NCI-H524 (cell line): ENCODE data around the gene PGM3.

ENCODE experiments used
- DNase-seq, 2 experiments: peaks; one replicate each; lab custom pipeline; 2025; lab: John Stamatoyannopoulos, UW

PGM3 gene

DNA sequence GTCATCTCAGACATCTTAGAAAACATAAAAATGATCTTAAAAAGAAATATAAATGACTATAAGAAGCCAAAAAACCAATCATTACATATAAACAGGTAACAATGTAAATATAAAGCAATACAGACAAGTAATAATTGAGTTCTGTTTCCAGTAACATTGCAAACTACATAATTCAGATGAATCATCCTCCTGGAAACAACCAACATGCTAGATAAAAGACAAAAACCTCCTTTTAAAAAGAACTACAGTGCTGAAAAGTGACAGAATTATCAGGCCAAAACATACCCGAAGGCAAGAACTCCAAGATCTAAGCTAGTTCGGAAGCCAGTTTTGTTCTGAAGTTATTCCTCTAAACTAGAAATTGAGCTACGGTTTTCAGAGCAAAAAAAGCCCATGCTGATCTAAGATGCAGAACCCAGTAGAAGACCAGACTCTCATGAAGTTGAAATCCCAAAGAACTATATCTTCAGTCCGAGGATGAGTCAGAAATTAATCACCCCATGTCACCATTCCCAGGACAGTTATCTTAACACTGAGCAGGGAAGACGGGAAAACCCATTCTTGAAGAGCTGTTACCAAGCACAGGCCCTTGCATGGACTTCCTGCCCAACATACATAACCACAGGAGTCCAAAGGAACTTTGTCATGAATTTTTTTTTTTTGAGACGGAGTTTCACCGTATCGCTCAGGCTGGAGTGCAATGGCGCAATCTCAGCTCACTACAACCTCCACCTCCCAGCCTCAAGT, 9.8 kb downstream of the PGM3 start:
- no peak for DNase-seq

DNA sequence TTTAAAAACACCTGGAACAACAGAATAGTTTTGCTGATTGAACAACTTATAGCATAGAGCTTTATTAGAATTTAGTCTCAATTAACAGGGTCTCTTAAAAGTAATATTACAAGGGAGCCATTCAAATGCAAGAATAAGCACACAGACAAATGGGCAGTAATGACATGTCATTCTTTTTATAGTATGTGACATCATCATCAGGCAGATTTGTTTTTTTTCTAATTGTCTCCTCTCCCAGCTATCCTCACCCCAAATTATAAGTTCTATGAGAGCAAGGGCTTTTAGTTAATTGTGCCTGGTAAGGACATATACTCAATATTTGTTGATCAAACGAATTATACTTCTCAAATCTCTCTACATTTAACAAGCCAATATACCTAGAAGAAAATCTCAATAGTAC, 11.0 kb downstream of the PGM3 start:
- no peak for DNase-seq

- DNase-seq: no peak
Observed at GRCh38 chr6:83180426-83180950, 12.6 kb downstream of the PGM3 start.

- no peak for DNase-seq
Observed at GRCh38 chr6:83176246-83176645, 16.8 kb downstream of the PGM3 start.

DNA sequence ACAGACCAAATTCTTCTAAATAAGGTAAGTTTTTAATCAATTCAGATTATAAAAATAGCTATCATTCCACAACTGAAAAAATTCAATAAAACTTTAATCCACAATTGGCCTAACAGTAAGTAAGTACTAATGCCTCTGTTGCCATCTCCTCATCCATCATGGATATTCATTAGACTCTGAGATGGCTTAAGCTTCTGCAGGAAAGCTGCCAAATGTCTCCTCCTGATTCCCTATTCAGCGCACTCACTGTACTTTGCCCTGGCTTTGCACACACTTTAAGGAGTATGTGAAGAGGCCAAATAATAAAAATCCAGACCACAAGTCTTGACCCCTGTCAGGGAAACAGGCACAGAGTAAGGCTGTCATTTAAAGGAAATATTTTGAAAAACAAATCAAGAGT, 23.6 kb downstream of the PGM3 start:
- peak in 1 of 2 experiments; percentile 4 for DNase-seq

GRCh38 chr6:83169106-83169505, 24.0 kb downstream of the PGM3 start:
- no peak for DNase-seq

GRCh38 chr6:83168556-83168955, 24.5 kb downstream of the PGM3 start:
- no peak for DNase-seq

GRCh38 chr6:83167726-83168278, 25.3 kb downstream of the PGM3 start:
- no peak for DNase-seq

- DNase-seq: peak in 1 of 2 experiments; percentile 56
Observed at GRCh38 chr6:83160167-83160566, 32.9 kb downstream of the PGM3 start.

DNA sequence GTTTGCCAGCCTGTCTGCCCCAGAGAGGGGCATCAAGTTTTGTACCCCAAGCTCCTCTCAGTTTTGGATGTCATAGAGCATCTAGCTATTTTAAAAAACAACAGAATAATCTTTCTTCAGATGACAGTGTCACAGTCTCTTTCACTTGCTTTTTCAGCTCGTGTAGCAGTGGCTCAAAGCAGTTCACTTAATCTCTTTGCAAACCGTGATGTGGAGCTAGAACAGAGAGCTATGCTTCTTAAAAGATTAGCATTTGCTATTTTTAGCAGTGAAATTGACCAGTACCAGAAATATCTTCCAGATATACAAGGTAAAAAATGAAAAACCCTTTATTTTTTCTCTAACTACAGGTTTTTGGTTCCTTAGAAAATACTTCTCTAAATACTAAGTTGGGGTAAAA, 37.3 kb downstream of the PGM3 start:
- peak in 1 of 2 experiments; percentile 42 for DNase-seq

- peak; percentile 14 to 58 for DNase-seq
Observed at GRCh38 chr6:83153883-83154521, 39.1 kb downstream of the PGM3 start.

- DNase-seq: no peak
Observed at GRCh38 chr6:83152913-83153312, 40.2 kb downstream of the PGM3 start.

- DNase-seq: no peak
Observed at GRCh38 chr6:83151114-83151513, 42.0 kb downstream of the PGM3 start.

GRCh38 chr6:83138758-83139157, 54.3 kb downstream of the PGM3 start:
- DNase-seq: no peak

DNA sequence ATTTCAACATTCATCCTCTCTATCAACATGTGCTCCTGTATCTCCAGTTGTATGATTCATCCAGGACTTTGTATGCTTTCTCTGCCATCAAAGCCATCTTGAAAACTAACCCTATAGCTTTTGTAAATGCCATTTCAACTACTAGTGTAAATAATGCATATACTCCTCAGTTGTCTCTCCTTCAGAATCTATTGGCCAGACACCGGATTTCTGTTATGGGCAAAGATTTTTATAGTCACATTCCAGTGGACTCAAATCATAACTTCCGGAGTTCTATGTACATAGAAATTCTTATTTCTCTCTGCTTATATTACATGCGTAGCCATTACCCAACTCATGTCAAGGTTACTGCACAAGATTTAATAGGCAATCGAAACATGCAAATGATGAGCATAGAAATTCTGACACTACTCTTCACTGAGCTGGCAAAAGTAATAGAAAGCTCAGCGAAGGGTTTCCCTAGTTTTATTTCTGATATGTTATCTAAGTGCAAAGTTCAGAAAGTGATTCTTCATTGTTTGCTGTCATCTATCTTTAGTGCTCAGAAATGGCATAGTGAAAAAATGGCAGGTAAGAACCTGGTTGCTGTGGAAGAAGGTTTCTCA, 54.8 kb downstream of the PGM3 start:
- no peak for DNase-seq

DNA sequence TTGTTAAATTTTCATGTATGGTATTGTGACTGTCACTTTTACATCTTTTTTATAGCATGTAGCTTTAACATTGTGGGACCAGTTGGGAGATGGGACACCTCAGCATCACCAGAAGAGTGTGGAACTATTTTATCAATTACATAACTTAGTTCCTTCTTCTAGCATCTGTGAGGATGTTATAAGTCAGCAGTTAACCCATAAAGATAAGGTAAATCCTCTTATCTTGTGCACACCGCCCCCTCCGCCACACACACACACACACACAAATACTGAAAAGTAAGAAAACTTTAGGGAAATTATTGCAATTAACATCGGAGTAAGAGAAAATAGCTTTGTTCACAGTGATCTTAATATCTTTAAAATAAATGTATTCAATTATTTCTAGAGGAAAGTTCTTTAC, 60.9 kb downstream of the PGM3 start:
- no peak for DNase-seq

DNA sequence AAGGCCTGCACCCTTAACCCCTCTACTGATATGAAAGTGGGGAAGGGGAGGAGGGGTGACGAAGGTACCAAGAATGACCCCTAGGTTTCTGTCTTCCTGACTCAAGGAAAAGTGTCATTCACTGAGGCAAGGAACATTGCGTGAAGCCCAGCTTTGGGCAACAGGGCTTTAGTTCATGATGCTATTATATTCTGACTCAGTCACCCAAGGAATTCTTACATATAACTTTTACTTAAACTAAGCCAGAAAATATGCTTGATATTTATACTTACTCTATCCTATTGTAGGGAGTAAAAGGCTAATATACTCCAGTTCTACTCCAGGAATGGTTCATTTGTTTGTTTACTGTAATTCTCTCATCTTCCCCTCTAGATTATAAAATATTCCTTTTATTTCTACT, 65.1 kb downstream of the PGM3 start:
- DNase-seq: no peak

DNA sequence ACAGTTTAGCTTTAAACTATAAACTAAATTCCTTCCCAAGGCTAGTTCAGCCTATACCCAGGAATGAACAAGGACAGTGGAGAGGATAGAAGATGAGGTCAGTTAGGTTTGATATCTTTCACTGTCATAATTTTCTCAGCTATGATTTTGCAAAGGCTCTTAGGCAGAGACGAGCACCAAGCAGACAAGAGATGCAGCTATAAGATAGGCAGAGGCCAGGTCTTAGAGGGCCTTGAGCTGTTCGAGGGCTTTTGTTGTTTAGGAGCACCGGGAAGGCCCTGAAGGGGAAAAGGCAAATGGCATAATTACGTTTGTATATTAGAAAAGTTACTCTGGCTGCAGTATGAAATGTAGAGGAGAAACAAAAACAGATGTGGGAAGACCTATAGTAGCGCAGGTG, 65.8 kb downstream of the PGM3 start:
- no peak for DNase-seq

GRCh38 chr6:83126807-83127206, 66.3 kb downstream of the PGM3 start:
- no peak for DNase-seq

DNA sequence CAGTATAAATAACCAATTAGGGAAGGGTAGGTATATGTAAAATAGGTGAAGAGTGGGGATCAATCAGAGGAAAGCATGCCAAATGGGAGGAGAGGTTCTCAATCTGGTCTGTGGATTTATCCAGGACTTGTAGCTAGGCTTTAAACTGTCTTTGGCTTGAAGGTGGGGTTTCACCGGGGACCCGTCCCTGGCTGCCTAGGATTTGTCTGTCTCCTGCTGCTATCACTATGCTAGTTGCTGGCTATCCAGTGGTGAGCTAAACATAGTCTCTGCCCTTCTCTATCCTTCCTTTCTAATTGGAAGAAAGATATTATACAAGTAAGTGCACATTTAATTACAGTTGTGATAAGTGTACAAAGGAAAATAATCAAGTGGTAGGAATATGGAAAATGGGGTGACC, 66.8 kb downstream of the PGM3 start:
- no peak for DNase-seq

DNA sequence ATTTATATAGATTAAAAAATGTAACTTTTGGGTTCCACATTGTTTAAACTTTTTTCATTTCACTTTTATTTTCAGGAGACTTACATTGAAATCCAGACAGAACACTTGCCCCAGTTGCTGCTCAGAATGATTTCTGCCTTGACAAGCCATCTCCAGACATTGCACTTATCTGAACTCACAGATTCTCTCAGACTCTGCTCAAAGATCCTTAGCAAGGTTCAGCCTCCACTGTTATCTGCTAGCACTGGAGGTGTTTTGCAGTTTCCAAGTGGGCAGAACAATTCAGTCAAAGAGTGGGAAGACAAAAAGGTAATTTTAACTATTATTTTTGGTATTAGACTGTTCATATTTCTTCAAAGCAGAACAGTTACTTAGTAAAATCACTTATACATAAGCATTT, 67.6 kb downstream of the PGM3 start:
- no peak for DNase-seq

GRCh38 chr6:83124553-83124952, 68.5 kb downstream of the PGM3 start:
- DNase-seq: no peak

DNA sequence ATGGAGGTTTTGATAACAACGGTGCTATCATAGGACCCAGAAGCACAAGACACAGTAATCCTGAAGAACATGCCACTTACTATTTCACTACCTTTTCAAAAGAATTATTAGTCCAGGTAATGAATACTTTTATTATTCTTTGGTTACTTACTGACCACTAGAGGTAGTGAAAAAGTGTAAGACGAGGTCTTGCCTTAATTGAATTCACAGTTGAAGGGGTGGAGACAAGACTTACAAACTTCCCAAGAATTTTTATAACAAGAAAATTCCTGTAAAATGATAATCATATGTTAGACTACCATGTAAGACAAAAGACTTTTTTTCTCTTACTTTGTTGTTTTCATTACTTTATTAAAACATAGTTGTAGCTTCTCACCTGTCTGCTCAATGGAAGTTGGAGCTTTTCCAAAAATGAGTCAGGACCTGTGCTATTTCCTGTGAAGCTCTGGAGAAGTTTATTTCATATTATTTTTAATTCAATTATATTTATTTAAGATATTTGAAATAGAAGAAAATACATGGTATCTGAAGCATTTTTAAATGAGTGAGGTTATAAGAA, 73.2 kb downstream of the PGM3 start:
- no peak for DNase-seq
